Activated CD8-positive, alpha-beta T cell treated with anti-CD3 and anti-CD28 coated beads, Interleukin-2, amount 10 ng/mL, durations not matched to agents 7 days and 5 days (primary cell): ENCODE data around the gene PDIA2. TPM values are rescaled to one million over a fixed set of nuclear protein-coding genes. Genes with fewer than 3 reads are reported as not detected.

Source experiments
- ATAC-seq: fragments of 150-1000 bp; cut with Tn5 transposase; one replicate; pipeline ENCODE4 v1.10.0; 2021; ENCODE audit warnings: moderate library complexity
- CTCF ChIA-PET: fragments of 350-600 bp; sonication (Branson Sonifier 250); formaldehyde crosslinking; loops from one replicate; lab custom pipeline; 2021; ENCODE audit warnings: antibody characterized with exemption; lab: Charles Lee
- POLR2A ChIA-PET: fragments of 350-600 bp; sonication (Branson Sonifier 250); formaldehyde crosslinking; loops from one replicate; lab custom pipeline; 2021; ENCODE audit warnings: antibody characterized with exemption; lab: Charles Lee
- DNase-seq: peaks from one replicate; pipeline ENCODE4 v3.0.0-alpha.2; 2020
- H3K27ac Mint-ChIP-seq: one replicate; pipeline ENCODE4 v1.8.0; 2021; ENCODE audit warnings: mild to moderate bottlenecking, mixed read lengths
- H3K27me3 Mint-ChIP-seq: one replicate; pipeline ENCODE4 v1.8.0; 2021; ENCODE audit warnings: low read depth, mixed read lengths
- H3K36me3 Mint-ChIP-seq: one replicate; pipeline ENCODE4 v1.8.0; 2021; ENCODE audit warnings: low read depth, mixed read lengths
- H3K4me1 Mint-ChIP-seq: one replicate; pipeline ENCODE4 v1.8.0; 2021; ENCODE audit warnings: low read depth, mixed read lengths
- H3K4me3 Mint-ChIP-seq: one replicate; pipeline ENCODE4 v1.8.0; 2021; ENCODE audit warnings: mild to moderate bottlenecking, mixed read lengths
- H3K9me3 Mint-ChIP-seq: one replicate; pipeline ENCODE4 v1.8.0; 2022; ENCODE audit warnings: mixed read lengths; ENCODE audit not compliant: insufficient read depth
- total RNA-seq, 2 experiments: library from RNA; stranded (reverse); gene quantifications; one replicate each; pipeline ENCODE4 v1.2.3, GENCODE V29; 2021

PDIA2 gene
- total RNA-seq, 2 experiments from 2014 or later: not detected

DNA sequence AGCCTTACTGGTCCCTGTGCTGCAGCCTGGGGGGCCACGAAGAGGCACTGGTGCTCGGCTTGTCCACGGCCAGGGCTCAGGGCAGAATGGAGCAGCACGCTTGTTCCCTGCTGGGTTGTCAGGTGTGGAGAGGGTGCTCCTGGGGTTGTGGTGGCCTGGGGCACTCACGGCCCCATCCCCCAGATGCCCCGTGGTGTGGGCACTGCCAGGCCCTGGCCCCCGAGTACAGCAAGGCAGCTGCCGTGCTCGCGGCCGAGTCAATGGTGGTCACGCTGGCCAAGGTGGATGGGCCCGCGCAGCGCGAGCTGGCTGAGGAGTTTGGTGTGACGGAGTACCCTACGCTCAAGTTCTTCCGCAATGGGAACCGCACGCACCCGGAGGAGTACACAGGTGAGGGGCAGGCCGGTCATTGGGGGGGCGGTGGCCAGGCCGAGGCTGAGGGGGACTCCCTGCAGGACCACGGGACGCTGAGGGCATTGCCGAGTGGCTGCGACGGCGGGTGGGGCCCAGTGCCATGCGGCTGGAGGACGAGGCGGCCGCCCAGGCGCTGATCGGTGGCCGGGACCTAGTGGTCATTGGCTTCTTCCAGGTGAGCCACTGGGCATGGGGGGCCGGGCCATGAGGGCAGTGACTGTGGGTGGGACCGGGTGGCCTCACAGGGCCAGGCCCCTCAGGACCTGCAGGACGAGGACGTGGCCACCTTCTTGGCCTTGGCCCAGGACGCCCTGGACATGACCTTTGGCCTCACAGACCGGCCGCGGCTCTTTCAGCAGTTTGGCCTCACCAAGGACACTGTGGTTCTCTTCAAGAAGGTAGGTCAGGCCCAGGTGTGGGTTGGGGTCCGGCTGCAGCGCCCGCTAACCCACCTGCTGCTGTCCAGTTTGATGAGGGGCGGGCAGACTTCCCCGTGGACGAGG is 1.5 kb downstream of the PDIA2 start:
- ATAC-seq (no peak), DNase-seq (no peak)
- H3K27ac Mint-ChIP-seq: no peak overlapping the region
- H3K27me3 Mint-ChIP-seq: no peaks in the 10 kb centered on the region
- H3K36me3 Mint-ChIP-seq: peaks cover 7% of the 10 kb centered on the region
- CTCF ChIA-PET: no interaction called here
- no peaks in the 10 kb centered on the region for H3K9me3 Mint-ChIP-seq
- no peak overlapping the region for H3K4me3 Mint-ChIP-seq
- H3K4me1 Mint-ChIP-seq: no peaks in the 10 kb centered on the region
- POLR2A ChIA-PET: no interaction called here

DNA sequence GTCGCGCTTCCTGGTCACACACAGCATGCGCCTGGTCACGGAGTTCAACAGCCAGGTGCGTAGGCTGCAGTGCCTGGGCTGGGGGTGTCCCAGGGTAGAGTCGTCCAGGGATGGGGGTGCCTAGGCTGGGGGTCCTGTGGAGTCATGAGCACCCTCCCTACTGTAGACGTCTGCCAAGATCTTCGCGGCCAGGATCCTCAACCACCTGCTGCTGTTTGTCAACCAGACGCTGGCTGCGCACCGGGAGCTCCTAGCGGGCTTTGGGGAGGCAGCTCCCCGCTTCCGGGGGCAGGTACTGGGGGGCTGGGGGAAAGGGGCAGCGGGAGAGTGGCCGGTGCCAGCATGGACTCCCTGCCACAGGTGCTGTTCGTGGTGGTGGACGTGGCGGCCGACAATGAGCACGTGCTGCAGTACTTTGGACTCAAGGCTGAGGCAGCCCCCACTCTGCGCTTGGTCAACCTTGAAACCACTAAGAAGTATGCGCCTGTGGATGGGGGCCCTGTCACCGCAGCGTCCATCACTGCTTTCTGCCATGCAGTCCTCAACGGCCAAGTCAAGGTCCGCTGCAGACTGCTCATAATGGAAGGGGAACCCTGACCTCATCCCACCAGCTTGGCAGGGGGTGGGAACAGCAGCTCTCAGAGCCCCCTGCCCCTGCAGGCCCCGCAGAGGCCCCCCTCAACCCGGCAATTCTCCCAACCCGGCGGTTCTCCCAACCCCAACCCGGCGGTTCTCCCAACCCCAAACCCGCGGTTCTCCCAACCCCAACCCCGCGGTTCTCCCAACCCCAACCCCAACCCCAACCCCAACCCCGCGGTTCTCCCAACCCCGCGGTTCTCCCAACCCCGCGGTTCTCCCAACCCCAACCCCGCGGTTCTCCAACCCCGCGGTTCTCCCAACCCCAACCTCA is 2.4 kb downstream of the PDIA2 start:
- Mint-ChIP-seq H3K9me3 (no peaks in the 10 kb centered on the region), H3K36me3 (peaks cover 7% of the 10 kb centered on the region), H3K4me3 (no peak overlapping the region), H3K27me3 (no peaks in the 10 kb centered on the region), H3K4me1 (no peaks in the 10 kb centered on the region), H3K27ac (no peak overlapping the region)
- ChIA-PET CTCF (no interaction called here), POLR2A (no interaction called here)
- DNase-seq (no peak), ATAC-seq (no peak)

DNA sequence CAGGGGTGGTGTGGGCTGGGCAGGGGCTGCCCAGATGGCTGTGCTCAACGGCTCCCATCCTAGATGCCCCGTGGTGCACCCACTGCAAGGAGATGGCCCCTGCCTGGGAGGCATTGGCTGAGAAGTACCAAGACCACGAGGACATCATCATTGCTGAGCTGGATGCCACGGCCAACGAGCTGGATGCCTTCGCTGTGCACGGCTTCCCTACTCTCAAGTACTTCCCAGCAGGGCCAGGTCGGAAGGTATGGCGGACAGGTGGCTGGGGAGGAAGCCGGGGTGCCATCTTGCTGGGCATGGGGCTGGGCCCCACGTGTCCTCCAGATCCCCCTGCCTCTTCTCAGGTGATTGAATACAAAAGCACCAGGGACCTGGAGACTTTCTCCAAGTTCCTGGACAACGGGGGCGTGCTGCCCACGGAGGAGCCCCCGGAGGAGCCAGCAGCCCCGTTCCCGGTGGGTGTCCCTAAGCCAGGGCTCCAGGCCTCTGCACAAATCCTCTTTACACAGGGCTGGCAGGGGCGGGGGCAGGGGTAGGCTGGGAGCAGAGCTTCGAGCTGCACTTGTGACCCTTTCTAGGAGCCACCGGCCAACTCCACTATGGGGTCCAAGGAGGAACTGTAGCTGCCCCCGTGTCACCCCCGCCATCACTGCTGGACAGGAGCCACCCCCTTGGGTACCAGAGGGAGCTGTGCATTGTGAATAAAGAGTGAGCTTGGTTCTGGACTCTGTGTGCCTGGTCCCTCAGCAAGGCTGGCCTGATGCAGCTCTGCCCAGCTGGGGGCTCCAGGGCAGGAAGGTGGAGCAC is 3.7 kb downstream of the PDIA2 start:
- ATAC-seq (no peak), DNase-seq (no peak)
- Mint-ChIP-seq H3K27ac (no peak overlapping the region), H3K4me1 (no peaks in the 10 kb centered on the region), H3K9me3 (no peaks in the 10 kb centered on the region), H3K4me3 (no peak overlapping the region), H3K36me3 (peaks cover 12% of the 10 kb centered on the region), H3K27me3 (no peaks in the 10 kb centered on the region)
- POLR2A ChIA-PET: no interaction called here
- CTCF ChIA-PET: no interaction called here

DNA sequence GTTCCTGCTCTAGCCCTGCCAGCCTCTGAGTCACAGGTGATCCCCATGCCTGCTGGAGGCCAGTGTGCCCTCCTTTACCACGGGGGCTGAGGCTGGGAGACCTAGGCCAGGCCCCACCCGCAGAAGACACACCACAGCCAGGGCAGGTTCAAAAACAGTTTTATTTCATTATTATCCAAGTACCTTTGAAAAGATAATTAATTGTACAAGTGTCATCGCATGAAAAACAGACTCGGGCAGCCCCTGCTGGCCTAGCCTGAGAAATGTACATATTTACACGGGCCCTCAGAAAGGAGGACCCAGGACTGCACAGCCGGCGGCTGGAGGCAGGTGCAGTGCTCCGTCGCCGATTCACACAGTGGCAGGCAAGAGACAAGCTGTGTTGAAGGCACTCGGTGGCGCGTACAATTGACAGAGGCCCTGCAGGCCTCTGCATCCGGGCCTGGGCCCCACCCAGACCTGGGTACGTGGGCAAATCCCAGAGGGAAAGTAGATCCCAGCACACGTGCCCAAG is 4.4 kb downstream of the PDIA2 start:
- no peaks in the 10 kb centered on the region for H3K27me3 Mint-ChIP-seq
- H3K4me1 Mint-ChIP-seq: no peaks in the 10 kb centered on the region
- POLR2A ChIA-PET: no interaction called here
- CTCF ChIA-PET: no interaction called here
- peaks cover 13% of the 10 kb centered on the region for H3K36me3 Mint-ChIP-seq
- no peak overlapping the region for H3K27ac Mint-ChIP-seq
- H3K4me3 Mint-ChIP-seq: no peak overlapping the region
- DNase-seq (no peak), ATAC-seq (no peak)
- no peaks in the 10 kb centered on the region for H3K9me3 Mint-ChIP-seq

DNA sequence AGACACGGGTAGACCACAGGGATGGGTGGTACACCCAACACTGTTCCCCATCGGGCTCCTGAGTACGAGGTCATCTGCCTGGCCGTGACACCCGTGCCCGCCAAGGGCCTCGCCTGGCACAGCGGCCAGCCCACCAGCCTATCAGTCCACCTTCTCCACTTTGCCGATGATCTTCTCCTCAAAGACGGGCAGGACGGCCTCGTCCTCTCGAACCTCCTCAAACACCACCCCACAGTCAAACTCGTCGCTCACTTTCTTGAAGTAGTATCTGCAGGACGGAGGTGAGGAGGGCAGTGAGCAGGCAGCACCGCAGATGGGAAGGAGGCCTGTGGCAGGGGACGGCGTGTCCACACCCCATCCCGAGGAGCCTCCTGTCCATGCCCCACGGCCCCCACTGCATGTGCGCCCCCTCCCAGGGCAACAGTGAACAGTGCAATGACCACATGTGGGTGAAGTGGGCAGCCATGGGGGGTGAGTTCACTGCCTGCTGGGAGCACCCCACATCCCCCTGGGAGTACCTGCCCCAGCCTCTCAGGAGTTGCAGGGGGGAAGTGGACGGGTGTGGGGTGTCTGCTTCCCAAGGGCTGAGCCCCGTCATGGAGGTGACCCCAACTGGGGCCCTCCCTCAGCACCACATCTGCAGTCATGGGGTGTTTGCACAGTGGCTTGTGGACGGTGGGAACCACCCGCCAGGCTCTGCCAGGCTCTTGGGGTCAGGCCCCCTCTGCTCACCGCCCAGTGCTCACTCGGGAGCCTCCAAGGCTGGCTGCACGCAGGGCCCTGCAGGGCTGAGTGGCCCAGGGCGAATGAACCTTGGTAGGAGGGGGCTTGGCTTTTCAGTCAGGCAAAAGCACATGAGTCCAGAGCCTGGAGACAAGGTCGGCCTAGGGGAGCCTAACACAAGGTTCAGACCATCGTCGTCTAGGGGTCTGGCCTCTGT is 5.3 kb downstream of the PDIA2 start:
- DNase-seq (no peak), ATAC-seq (no peak)
- CTCF ChIA-PET: no interaction called here
- H3K9me3 Mint-ChIP-seq: no peaks in the 10 kb centered on the region
- no peaks in the 10 kb centered on the region for H3K4me1 Mint-ChIP-seq
- H3K36me3 Mint-ChIP-seq: peaks cover 17% of the 10 kb centered on the region
- no peak overlapping the region for H3K4me3 Mint-ChIP-seq
- POLR2A ChIA-PET: no interaction called here
- no peaks in the 10 kb centered on the region for H3K27me3 Mint-ChIP-seq
- no peak overlapping the region for H3K27ac Mint-ChIP-seq

DNA sequence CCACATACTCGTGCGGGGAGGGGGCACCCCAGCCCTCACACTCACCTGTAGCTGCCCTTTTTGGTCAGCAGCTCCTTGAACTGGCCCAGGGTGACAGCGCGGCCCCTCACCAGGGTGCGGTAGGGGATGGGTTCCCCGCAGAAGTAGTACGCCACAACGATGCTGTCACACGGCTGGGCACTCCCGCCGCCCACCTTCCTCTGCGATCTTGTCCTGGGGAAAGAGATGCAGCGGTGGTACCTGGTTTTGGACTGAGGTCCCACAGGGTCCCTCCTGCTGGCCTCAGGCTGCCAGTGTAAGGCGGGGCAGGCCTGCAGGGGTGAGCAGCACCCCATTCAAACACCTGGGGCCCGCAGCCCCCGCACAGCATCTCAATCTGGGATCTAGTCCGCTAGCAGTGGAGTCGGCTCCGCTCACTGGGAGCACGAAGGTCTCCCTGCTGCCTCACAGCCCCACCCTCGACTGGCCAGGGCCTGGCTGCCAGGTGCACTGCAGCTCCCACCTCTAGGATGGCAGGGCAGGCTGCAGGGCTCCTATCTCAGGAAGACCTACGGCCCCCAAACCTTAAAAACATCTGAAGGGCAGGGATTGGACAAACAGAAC is 6.5 kb downstream of the PDIA2 start:
- H3K36me3 Mint-ChIP-seq: peaks cover 17% of the 10 kb centered on the region
- no peaks in the 10 kb centered on the region for H3K27me3 Mint-ChIP-seq
- H3K4me1 Mint-ChIP-seq: no peaks in the 10 kb centered on the region
- DNase-seq (no peak), ATAC-seq (no peak)
- H3K4me3 Mint-ChIP-seq: no peak overlapping the region
- H3K27ac Mint-ChIP-seq: no peak overlapping the region
- no peaks in the 10 kb centered on the region for H3K9me3 Mint-ChIP-seq
- CTCF ChIA-PET: no interaction called here
- POLR2A ChIA-PET: no interaction called here

DNA sequence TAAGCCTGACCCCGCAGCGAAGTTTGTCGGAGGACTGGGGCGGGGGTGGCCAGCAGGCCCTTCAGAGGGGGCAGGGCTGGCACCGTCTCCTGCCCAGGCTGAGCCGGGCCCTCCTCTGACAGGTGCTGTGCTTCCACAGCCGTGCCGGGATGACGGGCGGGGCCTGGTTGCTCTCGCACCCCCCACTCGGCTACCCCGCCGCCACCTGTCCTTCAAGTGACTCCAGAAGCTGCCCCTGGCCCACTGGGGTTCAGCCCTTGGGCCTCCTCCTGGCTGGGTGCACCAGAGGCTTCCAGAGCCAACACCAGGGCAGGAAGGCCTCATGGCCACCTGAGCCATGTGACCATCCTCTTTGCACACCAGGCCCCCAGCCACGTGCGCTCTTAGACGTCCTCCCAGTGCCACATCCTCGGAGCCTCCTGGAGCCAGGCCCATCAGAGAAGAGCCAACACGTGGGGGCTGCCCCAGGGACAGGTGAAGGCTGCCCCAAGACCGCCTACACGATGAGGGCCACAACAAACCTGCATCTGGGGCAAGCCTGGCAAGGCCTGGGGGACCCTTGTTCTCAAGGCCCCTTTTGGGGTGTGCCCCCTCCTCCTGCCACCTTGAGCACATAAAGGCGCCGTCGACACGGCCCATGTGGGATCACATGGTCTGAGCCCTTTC is 7.2 kb downstream of the PDIA2 start:
- DNase-seq (no peak), ATAC-seq (no peak)
- Mint-ChIP-seq H3K9me3 (no peaks in the 10 kb centered on the region), H3K36me3 (peaks cover 17% of the 10 kb centered on the region), H3K27me3 (no peaks in the 10 kb centered on the region), H3K27ac (no peak overlapping the region), H3K4me3 (no peak overlapping the region), H3K4me1 (no peaks in the 10 kb centered on the region)
- POLR2A ChIA-PET: no interaction called here
- CTCF ChIA-PET: no interaction called here

DNA sequence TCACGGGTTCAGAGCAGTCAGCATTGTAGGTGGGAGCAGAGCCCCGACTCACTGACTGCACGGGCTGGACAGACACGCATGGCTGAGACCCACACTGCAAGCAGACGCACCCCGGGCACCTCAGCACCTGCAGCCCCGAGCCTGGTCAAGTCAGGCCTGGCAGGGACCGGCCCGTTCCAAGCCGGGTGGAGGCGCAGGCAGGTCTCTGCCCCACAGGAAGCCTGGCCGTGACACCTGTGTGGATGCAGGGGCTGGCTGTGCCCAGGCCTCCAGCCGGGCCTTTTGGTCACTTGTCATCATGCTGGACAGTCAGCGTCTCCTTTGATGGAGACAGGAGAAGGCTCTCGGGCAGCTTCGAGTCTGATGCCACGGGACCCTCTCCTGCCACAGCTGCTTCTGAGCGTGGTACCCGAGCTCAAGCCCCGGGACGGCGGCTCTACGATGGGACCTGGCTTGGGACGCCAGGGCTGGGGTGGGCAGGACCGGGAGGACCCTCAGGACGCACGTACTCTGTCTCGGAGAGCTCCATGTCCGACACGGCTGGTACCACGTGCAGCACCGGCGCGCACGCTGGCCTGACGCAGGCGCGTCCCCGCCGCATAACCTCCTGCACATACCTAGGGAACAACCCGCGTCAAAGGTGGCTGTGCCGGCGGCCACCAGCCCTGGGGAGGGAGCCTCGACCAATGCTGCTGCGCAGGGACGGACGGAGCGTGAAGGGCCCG is 7.9 kb downstream of the PDIA2 start:
- Mint-ChIP-seq H3K9me3 (no peaks in the 10 kb centered on the region), H3K4me3 (no peak overlapping the region), H3K27me3 (no peaks in the 10 kb centered on the region), H3K36me3 (peaks cover 17% of the 10 kb centered on the region), H3K27ac (no peak overlapping the region), H3K4me1 (no peaks in the 10 kb centered on the region)
- CTCF ChIA-PET: no interaction called here
- no peak for DNase-seq
- POLR2A ChIA-PET: no interaction called here
- ATAC-seq: no peak

DNA sequence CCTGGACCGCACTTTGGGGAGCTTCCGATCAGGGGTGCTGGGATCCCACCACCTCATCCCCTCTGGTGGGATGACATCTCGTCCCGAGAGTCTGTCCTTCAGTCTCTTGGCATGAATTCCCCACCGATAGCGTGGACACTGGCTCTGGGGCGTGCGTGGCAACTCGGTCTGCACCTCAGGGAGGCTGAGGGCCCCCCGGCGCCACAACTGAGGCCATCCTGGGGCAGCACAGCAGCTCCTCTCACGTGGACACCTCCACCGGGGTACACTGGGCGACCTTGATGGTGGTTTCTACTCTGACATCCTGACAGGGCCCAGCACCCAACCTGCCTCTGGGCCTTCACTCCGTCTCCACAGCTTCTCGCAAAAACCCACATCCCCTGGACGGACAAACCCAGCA is 8.6 kb downstream of the PDIA2 start:
- Mint-ChIP-seq H3K27ac (no peak overlapping the region), H3K27me3 (no peaks in the 10 kb centered on the region), H3K4me1 (no peaks in the 10 kb centered on the region), H3K36me3 (peaks cover 14% of the 10 kb centered on the region), H3K9me3 (no peaks in the 10 kb centered on the region), H3K4me3 (no peak overlapping the region)
- DNase-seq (no peak), ATAC-seq (no peak)
- CTCF ChIA-PET: no interaction called here
- POLR2A ChIA-PET: no interaction called here
